Measurements from ENCODE around the gene PFAS.
"Not testable (repeated sequence)": the region's sequence is repeated elsewhere in the genome, so short reads cannot be mapped to it uniquely, and the experiment has no call there.

Gene PFAS, protein sequence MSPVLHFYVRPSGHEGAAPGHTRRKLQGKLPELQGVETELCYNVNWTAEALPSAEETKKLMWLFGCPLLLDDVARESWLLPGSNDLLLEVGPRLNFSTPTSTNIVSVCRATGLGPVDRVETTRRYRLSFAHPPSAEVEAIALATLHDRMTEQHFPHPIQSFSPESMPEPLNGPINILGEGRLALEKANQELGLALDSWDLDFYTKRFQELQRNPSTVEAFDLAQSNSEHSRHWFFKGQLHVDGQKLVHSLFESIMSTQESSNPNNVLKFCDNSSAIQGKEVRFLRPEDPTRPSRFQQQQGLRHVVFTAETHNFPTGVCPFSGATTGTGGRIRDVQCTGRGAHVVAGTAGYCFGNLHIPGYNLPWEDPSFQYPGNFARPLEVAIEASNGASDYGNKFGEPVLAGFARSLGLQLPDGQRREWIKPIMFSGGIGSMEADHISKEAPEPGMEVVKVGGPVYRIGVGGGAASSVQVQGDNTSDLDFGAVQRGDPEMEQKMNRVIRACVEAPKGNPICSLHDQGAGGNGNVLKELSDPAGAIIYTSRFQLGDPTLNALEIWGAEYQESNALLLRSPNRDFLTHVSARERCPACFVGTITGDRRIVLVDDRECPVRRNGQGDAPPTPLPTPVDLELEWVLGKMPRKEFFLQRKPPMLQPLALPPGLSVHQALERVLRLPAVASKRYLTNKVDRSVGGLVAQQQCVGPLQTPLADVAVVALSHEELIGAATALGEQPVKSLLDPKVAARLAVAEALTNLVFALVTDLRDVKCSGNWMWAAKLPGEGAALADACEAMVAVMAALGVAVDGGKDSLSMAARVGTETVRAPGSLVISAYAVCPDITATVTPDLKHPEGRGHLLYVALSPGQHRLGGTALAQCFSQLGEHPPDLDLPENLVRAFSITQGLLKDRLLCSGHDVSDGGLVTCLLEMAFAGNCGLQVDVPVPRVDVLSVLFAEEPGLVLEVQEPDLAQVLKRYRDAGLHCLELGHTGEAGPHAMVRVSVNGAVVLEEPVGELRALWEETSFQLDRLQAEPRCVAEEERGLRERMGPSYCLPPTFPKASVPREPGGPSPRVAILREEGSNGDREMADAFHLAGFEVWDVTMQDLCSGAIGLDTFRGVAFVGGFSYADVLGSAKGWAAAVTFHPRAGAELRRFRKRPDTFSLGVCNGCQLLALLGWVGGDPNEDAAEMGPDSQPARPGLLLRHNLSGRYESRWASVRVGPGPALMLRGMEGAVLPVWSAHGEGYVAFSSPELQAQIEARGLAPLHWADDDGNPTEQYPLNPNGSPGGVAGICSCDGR (N-terminal part only)

GRCh38 chr17:8248751-8249607 is at the start of gene PFAS:
Gene PFAS, plus strand, starts transcription at chr17:8249289. Its CDS starts 4,649 bp downstream, at chr17:8253938.
- DNase-seq, result peak; percentile 83

DNA sequence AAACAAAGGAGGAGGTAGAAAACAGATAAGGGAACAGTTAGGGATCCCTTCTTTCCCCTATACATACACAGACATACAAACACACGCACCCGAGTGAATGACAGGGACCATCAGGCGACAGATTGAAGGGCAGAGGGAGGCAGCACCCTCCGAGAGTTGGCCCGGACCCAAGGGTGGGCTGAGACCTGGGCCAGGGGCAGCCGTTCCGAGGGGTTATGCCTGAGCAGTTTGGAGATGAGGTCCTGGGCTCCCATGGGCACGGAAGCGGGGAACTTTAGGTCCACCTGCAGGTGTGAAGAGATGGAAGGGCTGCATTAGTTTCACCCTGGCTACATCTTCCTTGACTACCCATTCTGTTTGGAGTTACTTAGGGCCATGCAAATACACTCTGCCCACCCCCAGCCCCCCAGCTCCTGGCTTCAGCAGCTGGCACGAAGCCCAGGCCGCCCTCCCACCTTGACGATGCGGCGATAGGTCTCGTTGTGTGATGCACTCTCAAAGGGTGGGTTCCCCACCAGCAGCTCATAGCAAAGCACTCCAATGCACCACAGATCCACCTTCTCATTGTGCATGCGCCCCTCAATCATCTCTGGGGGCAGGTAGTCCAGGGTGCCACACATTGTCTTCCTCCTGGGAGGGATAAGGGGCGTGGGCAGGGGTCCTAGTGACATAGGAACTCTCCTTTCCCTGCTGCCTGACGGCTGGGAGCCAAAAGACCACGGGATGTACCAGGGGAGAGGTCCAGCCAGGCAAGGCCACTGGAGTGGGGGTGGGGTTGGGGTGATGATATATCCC is 44.1 kb upstream of the PFAS start:
- no peak for DNase-seq

GRCh38 chr17:8206536-8206935 is 42.6 kb upstream of the PFAS start:
- DNase-seq, result no peak

- peak; percentile 73 for DNase-seq
Observed at GRCh38 chr17:8209907-8210760, 39.0 kb upstream of the PFAS start, which contains the start of gene AURKB. Gene AURKB, minus strand, starts transcription at chr17:8210575. Its CDS starts 351 bp downstream, at chr17:8210224.

DNA sequence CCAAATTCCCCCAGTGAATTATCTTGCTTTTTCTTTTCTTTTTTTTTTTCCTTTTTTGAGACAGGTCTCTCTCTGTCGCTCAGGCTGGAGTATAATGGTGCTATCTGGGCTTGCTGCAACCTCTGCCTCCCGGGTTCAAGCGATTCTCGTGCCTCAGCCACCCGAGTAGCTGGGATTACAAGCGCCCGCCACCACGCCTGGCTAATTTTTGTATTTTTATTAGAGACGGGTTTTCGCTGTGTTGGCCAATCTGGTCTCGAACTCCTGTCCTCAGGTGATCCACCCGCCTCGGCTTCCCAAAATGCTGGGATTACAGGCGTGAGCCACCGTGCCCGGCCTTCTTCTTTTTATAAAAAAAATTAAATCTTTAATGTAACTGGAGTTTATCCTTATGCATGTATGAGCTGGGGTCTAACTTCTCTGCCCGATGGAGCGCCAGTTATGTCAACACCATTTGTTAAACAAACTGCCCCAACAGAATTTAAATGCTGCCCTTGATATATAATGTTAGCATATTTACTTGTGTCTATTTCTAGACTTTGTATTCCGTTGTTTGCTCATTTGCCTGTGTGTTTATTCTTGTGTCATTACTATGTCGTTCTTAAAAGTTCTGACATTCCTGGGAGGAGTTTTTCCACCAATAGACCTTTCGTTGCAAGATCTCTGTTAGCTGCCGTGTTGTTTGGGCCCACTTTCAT is 38.2 kb upstream of the PFAS start:
- no peak for DNase-seq

DNA sequence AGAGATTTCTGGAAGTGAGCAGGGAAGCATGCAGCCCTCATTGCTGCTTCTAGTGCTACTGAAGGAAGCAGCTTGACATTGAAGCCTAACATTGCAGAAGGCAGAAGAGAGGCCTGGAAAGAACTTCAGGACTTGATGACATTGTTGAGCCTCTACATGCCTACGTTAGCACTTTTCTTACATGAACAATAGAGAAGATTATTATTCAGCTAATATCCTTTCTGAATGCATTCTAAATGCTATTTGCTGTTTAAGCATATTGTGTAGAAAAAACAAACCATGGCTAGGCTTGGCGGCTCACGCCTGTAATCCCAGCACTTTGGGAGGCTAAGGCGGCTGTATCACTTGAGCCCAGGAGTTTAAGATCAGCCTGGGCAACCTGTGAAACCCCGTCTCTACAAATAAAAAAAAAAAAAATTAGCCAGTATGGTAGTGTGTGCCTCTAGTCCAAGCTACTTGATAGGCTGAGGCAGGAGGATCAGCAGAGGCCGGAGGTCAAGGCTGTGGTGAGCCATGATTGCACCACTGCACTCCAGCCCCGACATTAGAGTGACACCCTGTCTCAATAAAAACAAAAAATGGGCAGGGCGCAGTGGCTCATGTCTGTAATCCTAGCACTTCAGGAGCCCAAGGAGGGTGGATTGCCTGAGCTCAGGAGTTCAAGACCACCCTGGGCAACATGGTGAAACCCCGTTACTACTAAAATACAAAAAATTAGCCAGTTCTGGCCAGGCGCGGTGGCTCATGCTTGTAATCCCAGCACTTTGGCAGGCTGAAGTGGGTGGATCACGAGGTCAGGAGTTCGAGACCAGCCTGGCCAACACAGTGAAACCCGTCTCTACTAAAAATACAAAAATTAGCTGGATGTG is 36.5 kb upstream of the PFAS start:
- DNase-seq, result no peak

DNA sequence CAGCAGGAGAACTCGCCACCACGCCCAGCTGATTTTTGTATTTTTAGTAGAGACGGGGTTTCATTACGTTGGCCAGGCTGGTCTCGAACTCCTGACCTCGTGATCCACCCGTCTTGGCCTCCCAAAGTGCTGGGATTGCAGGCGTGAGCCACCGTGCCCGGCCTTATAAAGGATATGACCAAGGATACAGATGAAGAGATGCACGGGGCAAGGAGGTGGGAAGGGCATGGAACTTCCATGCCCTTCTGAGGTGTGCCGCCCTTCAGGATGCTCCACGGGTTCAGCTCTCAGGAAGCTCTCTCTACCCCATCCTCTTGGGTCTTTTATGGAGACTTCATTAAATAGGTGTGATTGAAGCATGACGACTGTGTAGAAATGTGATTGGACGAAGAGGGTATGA is 35.1 kb upstream of the PFAS start:
- DNase-seq, result not testable (repeated sequence)

DNA sequence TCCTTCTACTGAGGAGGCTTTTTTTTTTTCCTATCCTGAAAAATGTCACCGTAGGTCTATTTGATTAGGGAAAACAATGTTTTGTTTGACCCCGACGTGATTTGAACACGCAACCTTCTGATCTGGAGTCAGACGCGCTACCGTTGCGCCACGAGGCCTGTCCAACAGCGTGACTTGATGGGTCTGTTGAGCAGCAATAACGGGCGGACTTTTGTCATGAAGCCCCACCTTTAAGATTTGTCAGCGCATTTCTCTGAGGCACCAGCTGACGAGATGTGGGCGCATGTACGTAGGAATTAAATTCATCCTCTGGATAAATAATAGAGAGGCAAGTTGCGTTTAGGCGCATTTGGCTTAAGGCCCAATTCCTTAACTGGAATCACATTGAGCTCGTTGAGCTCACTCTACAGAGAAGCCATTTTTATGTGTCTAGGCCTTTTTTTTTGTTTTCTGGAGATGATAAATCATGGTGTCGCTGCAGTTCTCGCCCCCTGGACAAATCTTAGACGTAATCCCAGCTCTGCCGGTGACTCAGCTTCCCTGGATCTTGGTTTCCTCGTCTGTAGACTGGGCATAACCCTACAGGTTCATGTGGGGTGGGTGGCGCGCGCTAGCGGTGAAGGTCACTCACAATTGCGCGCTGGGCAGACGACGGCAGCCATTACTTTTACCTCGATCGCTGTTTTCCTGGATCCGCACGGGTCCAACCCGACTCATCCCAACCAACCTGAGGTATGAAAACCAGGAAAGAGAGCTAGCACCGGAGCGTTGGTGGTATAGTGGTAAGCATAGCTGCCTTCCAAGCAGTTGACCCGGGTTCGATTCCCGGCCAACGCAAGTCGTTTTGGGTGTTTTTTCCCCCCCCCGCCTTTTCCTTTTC is 28.1 kb upstream of the PFAS start:
- peak; percentile 43 for DNase-seq

DNA sequence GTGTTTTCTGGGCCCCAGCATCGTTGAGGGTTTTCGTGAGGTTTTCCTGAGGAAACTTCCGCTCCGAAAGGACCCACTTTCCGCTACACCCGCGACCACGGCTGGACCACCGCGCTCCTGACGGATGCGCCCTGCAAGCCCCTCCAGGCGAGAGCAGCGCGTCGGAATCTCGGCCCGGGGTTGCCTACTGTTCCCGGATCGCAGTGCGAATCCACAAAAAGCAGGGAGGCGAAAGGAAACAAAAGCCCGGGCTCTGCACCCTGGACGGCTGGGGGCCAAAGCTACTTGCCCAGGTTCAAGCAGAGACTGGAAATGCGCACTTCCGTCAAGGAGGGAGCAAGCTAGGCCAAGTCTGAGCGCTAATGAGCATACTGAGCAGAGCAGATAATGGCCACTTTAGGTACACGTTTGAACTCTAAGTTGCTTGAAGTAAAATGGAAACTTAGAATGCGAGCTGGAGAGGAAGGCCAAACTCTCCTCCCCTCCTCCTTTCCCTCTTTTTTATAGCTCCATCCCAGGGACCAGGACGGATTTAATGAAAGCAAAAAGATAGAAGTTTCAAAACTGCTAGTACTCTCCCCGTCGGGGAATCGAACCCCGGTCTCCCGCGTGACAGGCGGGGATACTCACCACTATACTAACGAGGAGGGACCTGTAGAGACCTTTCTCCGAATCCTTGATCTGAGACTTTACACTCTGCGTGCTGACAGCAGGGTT is 27.3 kb upstream of the PFAS start:
- DNase-seq, result peak; percentile 54

- DNase-seq, result no peak
Observed at GRCh38 chr17:8222380-8222629, 26.8 kb upstream of the PFAS start.

DNA sequence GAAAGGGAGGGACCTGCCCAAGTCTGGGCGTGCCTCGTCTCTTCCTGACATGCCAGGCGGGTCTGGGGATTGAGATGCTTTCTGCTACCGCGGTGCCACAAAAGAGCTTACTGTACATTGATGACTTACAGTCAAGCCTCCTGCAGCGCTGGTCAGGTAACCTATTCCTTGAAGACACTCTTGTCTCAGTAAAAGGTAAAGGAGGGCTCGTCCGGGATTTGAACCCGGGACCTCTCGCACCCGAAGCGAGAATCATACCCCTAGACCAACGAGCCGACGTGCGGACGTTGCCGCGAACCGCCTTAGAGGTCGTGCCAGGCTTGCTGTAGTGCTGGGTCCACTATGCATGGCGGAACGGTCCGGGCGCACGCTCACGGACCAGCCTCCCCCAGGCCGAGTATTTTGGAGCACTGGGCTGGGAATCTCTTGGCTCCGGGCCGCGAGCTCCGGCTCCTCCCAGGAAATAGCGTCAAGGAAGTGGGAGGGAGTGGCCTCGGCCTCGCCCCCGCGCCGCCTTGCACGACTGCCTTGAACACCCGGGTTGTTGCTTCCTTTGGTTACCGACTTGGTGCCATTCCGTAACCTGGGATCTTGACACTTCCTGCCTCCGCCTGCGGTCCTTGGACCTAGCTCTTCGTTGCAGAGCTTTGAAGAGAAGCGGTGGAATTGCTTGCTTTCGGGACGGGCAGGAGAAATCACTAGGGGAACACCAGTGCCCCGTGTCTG is 26.3 kb upstream of the PFAS start:
- DNase-seq, result peak; percentile 87

DNA sequence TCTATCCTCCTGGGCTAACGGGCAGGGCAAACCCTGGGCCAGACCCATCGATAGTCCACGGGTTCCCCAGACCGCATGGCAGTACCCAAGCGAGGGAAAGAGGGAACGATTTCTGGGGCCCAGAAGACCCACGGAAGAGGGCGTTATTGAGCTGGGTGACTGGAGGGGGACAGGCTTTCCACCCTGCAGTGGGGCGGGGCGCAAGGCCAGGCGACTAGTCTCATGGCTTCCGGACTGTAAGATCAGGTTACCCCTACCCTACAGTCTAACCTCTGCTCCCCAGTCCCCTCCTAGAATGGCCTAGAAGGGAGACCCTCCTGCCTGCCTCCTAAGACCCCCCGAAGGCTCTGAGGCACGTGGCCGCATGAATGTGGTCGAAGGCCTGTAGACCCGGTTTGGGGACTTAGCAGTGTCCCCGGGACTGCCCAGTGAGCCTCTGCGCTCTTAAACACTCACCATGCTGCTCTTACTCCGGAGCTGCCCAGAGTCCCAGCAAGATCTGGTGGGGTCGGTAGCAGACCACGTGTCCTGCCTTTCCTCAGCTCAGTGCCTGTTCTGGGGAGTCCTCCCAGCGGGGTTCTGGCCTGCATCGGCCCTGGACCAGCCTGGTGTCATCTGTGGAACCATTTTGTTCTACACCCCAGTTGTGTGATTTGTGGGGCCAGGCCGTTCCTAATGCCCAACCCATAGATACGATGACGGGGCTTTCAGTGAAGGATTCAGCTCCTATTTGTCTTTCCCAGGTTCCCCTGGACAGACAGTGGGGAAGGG is 25.5 kb upstream of the PFAS start:
- DNase-seq, result no peak

GRCh38 chr17:8224891-8225812 is 23.9 kb upstream of the PFAS start:
- no peak for DNase-seq

DNA sequence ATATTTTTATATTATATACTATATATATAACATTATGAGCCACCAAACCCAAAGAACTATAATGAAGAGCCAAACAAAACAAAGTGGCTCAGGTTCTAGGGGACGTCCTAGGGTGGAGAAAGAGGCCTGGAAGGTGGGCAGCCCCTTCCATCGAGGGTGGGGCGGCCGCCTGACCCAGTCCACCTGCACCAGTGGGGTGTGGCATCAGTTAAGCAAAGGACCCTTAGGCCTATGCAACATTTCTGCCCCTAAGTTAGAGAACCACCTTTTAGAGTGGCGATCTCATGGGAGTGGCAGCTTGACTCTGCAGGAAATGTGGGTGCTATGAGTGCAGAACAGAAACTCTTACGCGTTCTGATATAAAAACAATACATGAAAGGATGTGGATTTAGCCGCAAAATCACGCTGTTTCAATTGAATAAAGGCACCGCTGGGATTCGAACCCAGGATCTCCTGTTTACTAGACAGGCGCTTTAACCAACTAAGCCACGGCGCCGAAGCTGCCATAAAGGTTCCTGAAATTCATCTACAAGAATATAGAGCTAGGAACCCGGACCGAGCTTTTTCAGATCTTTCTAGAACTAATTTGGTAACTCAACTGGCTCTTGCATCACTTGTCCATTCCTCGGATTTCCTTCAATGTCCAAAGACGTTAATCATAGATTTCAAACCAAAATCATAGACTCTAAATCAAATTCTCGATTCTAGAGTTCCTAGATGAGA is 23.1 kb upstream of the PFAS start:
- DNase-seq, result no peak

Data from NK-92 treated with Interleukin-12 subunit alpha and Interleukin-12 subunit beta, amount 100 ng/mL, for 24 hours (cell line).